Measurements from ENCODE around the gene ABCE1.

ABCE1 gene

GRCh38 chr4:145075742-145076468 is 22.2 kb upstream of the ABCE1 start:
- Histone ChIP-seq H3K4me3 (ENCODE audit: low read length) (no peak overlapping the region), H3K27me3 (ENCODE audit: control insufficient read depth, insufficient read depth, low read length) (no peaks in the 10 kb centered on the region), H3K27ac (ENCODE audit: low read length) (no peak overlapping the region), H3K4me1 (ENCODE audit: control insufficient read depth, low read depth, low read length) (no peaks in the 10 kb centered on the region), H3K36me3 (ENCODE audit: control insufficient read depth, low read depth, low read length) (peaks cover 11% of the 10 kb centered on the region), H3K9me3 (ENCODE audit: control insufficient read depth, low read depth, low read length) (no peaks in the 10 kb centered on the region), H3K9ac (ENCODE audit: low read length) (no peak overlapping the region)

GRCh38 chr4:145076469-145076855 is 21.6 kb upstream of the ABCE1 start:
- no peaks in the 10 kb centered on the region for H3K4me1 ChIP-seq (ENCODE audit: control insufficient read depth, low read depth, low read length)
- H3K27ac ChIP-seq (ENCODE audit: low read length), result no peak overlapping the region
- no peaks in the 10 kb centered on the region for H3K9me3 ChIP-seq (ENCODE audit: control insufficient read depth, low read depth, low read length)
- H3K9ac ChIP-seq (ENCODE audit: low read length), result no peak overlapping the region
- no peak overlapping the region for H3K4me3 ChIP-seq (ENCODE audit: low read length)
- no peaks in the 10 kb centered on the region for H3K27me3 ChIP-seq (ENCODE audit: control insufficient read depth, insufficient read depth, low read length)
- peaks cover 11% of the 10 kb centered on the region for H3K36me3 ChIP-seq (ENCODE audit: control insufficient read depth, low read depth, low read length)

GRCh38 chr4:145081756-145082155 is 16.4 kb upstream of the ABCE1 start:
- H3K4me3 ChIP-seq (ENCODE audit: low read length), result no peak overlapping the region
- no peak overlapping the region for H3K27ac ChIP-seq (ENCODE audit: low read length)
- H3K9ac ChIP-seq (ENCODE audit: low read length), result no peak overlapping the region
- H3K9me3 ChIP-seq (ENCODE audit: control insufficient read depth, low read depth, low read length), result no peaks in the 10 kb centered on the region
- no peaks in the 10 kb centered on the region for H3K4me1 ChIP-seq (ENCODE audit: control insufficient read depth, low read depth, low read length)
- H3K27me3 ChIP-seq (ENCODE audit: control insufficient read depth, insufficient read depth, low read length), result no peaks in the 10 kb centered on the region
- H3K36me3 ChIP-seq (ENCODE audit: control insufficient read depth, low read depth, low read length), result peaks cover 8% of the 10 kb centered on the region

GRCh38 chr4:145083891-145084605 is 14.1 kb upstream of the ABCE1 start:
- peaks cover 8% of the 10 kb centered on the region for H3K36me3 ChIP-seq (ENCODE audit: control insufficient read depth, low read depth, low read length)
- H3K27ac ChIP-seq (ENCODE audit: low read length), result no peak overlapping the region

GRCh38 chr4:145090380-145090779 is 7.7 kb upstream of the ABCE1 start:
- H3K9me3 ChIP-seq (ENCODE audit: control insufficient read depth, low read depth, low read length), result no peaks in the 10 kb centered on the region
- no peak overlapping the region for H3K27ac ChIP-seq (ENCODE audit: low read length)
- no peaks in the 10 kb centered on the region for H3K27me3 ChIP-seq (ENCODE audit: control insufficient read depth, insufficient read depth, low read length)
- H3K4me3 ChIP-seq (ENCODE audit: low read length), result no peak overlapping the region
- no peaks in the 10 kb centered on the region for H3K4me1 ChIP-seq (ENCODE audit: control insufficient read depth, low read depth, low read length)
- H3K36me3 ChIP-seq (ENCODE audit: control insufficient read depth, low read depth, low read length), result peaks cover 28% of the 10 kb centered on the region
- H3K9ac ChIP-seq (ENCODE audit: low read length), result no peak overlapping the region

More at GRCh38 chr4:145083891-145084605, 14.1 kb upstream of the ABCE1 start:
- Histone ChIP-seq H3K9me3 (ENCODE audit: control insufficient read depth, low read depth, low read length) (no peaks in the 10 kb centered on the region), H3K9ac (ENCODE audit: low read length) (no peak overlapping the region), H3K4me1 (ENCODE audit: control insufficient read depth, low read depth, low read length) (no peaks in the 10 kb centered on the region), H3K27me3 (ENCODE audit: control insufficient read depth, insufficient read depth, low read length) (no peaks in the 10 kb centered on the region), H3K4me3 (ENCODE audit: low read length) (no peak overlapping the region)

GRCh38 chr4:145093638-145094037 is 4.5 kb upstream of the ABCE1 start:
- H3K27ac ChIP-seq (ENCODE audit: low read length), result no peak overlapping the region
- H3K36me3 ChIP-seq (ENCODE audit: control insufficient read depth, low read depth, low read length), result peaks cover 29% of the 10 kb centered on the region
- no peak overlapping the region for H3K4me3 ChIP-seq (ENCODE audit: low read length)
- no peaks in the 10 kb centered on the region for H3K4me1 ChIP-seq (ENCODE audit: control insufficient read depth, low read depth, low read length)
- no peaks in the 10 kb centered on the region for H3K27me3 ChIP-seq (ENCODE audit: control insufficient read depth, insufficient read depth, low read length)
- H3K9ac ChIP-seq (ENCODE audit: low read length), result no peak overlapping the region
- H3K9me3 ChIP-seq (ENCODE audit: control insufficient read depth, low read depth, low read length), result no peaks in the 10 kb centered on the region

- peak overlapping the region; percentile 92 for H3K27ac ChIP-seq (ENCODE audit: low read length)
- no peaks in the 10 kb centered on the region for H3K9me3 ChIP-seq (ENCODE audit: control insufficient read depth, low read depth, low read length)
- H3K27me3 ChIP-seq (ENCODE audit: control insufficient read depth, insufficient read depth, low read length), result no peaks in the 10 kb centered on the region
- peaks cover 19% of the 10 kb centered on the region for H3K36me3 ChIP-seq (ENCODE audit: control insufficient read depth, low read depth, low read length)
- H3K9ac ChIP-seq (ENCODE audit: low read length), result peak overlapping the region; percentile 93
- peak overlapping the region; percentile 96 for H3K4me3 ChIP-seq (ENCODE audit: low read length)
- peaks cover 7% of the 10 kb centered on the region for H3K4me1 ChIP-seq (ENCODE audit: control insufficient read depth, low read depth, low read length)
These were observed 735 bp upstream of the ABCE1 start for GRCh38 chr4:145097331-145097820.

- Histone ChIP-seq H3K27ac (ENCODE audit: low read length) (peak overlapping the region; percentile 92), H3K4me1 (ENCODE audit: control insufficient read depth, low read depth, low read length) (peaks cover 7% of the 10 kb centered on the region), H3K4me3 (ENCODE audit: low read length) (peak overlapping the region; percentile 96), H3K9ac (ENCODE audit: low read length) (peak overlapping the region; percentile 93), H3K27me3 (ENCODE audit: control insufficient read depth, insufficient read depth, low read length) (no peaks in the 10 kb centered on the region), H3K36me3 (ENCODE audit: control insufficient read depth, low read depth, low read length) (peaks cover 18% of the 10 kb centered on the region), H3K9me3 (ENCODE audit: control insufficient read depth, low read depth, low read length) (no peaks in the 10 kb centered on the region)
These were observed 545 bp downstream of the ABCE1 start for GRCh38 chr4:145098675-145099037.

GRCh38 chr4:145099653-145100052 is 1.5 kb downstream of the ABCE1 start:
- Histone ChIP-seq H3K4me1 (ENCODE audit: control insufficient read depth, low read depth, low read length) (peaks cover 7% of the 10 kb centered on the region), H3K27ac (ENCODE audit: low read length) (no peak overlapping the region), H3K4me3 (ENCODE audit: low read length) (peak overlapping the region; percentile 96), H3K9ac (ENCODE audit: low read length) (peak overlapping the region; percentile 93), H3K36me3 (ENCODE audit: control insufficient read depth, low read depth, low read length) (peaks cover 13% of the 10 kb centered on the region), H3K27me3 (ENCODE audit: control insufficient read depth, insufficient read depth, low read length) (no peaks in the 10 kb centered on the region), H3K9me3 (ENCODE audit: control insufficient read depth, low read depth, low read length) (no peaks in the 10 kb centered on the region)

GRCh38 chr4:145101091-145101490 is 3.0 kb downstream of the ABCE1 start:
- no peaks in the 10 kb centered on the region for H3K9me3 ChIP-seq (ENCODE audit: control insufficient read depth, low read depth, low read length)
- H3K4me1 ChIP-seq (ENCODE audit: control insufficient read depth, low read depth, low read length), result peaks cover 7% of the 10 kb centered on the region
- H3K4me3 ChIP-seq (ENCODE audit: low read length), result no peak overlapping the region
- no peak overlapping the region for H3K27ac ChIP-seq (ENCODE audit: low read length)
- peaks cover 19% of the 10 kb centered on the region for H3K36me3 ChIP-seq (ENCODE audit: control insufficient read depth, low read depth, low read length)
- H3K9ac ChIP-seq (ENCODE audit: low read length), result no peak overlapping the region
- H3K27me3 ChIP-seq (ENCODE audit: control insufficient read depth, insufficient read depth, low read length), result no peaks in the 10 kb centered on the region

- H3K36me3 ChIP-seq (ENCODE audit: control insufficient read depth, low read depth, low read length), result peaks cover 33% of the 10 kb centered on the region
- H3K4me1 ChIP-seq (ENCODE audit: control insufficient read depth, low read depth, low read length), result peaks cover 7% of the 10 kb centered on the region
- no peaks in the 10 kb centered on the region for H3K27me3 ChIP-seq (ENCODE audit: control insufficient read depth, insufficient read depth, low read length)
- no peak overlapping the region for H3K27ac ChIP-seq (ENCODE audit: low read length)
- no peak overlapping the region for H3K4me3 ChIP-seq (ENCODE audit: low read length)
- no peak overlapping the region for H3K9ac ChIP-seq (ENCODE audit: low read length)
- no peaks in the 10 kb centered on the region for H3K9me3 ChIP-seq (ENCODE audit: control insufficient read depth, low read depth, low read length)
These were observed 4.5 kb downstream of the ABCE1 start for GRCh38 chr4:145102619-145103018.

- Histone ChIP-seq H3K4me1 (ENCODE audit: control insufficient read depth, low read depth, low read length) (peaks cover 7% of the 10 kb centered on the region), H3K36me3 (ENCODE audit: control insufficient read depth, low read depth, low read length) (peaks cover 42% of the 10 kb centered on the region), H3K27me3 (ENCODE audit: control insufficient read depth, insufficient read depth, low read length) (no peaks in the 10 kb centered on the region), H3K27ac (ENCODE audit: low read length) (no peak overlapping the region), H3K9ac (ENCODE audit: low read length) (no peak overlapping the region), H3K9me3 (ENCODE audit: control insufficient read depth, low read depth, low read length) (no peaks in the 10 kb centered on the region), H3K4me3 (ENCODE audit: low read length) (no peak overlapping the region)
These were observed 5.4 kb downstream of the ABCE1 start for GRCh38 chr4:145103496-145103895.

Measured in iPS-18a (cell line).